Measurements from ENCODE around the gene SMIM14.
"Not testable (repeated sequence)": the region's sequence is repeated elsewhere in the genome, so short reads cannot be mapped to it uniquely, and the experiment has no call there.

The SMIM14 gene

GRCh38 chr4:39642885-39643552 lies 4.4 kb upstream of the SMIM14 start:
- DNase-seq: no peak

GRCh38 chr4:39641451-39641850 lies 2.8 kb upstream of the SMIM14 start:
- no peak for DNase-seq

- DNase-seq: peak; percentile 25
Measured at GRCh38 chr4:39637586-39638353, 895 bp downstream of the SMIM14 start.

GRCh38 chr4:39637221-39637585 lies 1.5 kb downstream of the SMIM14 start:
- no peak for DNase-seq

GRCh38 chr4:39636531-39637184 lies 2.0 kb downstream of the SMIM14 start:
- no peak for DNase-seq

- DNase-seq: no peak
Measured at GRCh38 chr4:39635023-39635422, 3.6 kb downstream of the SMIM14 start.

GRCh38 chr4:39631700-39632079 lies 7.0 kb downstream of the SMIM14 start:
- no peak for DNase-seq

- DNase-seq: no peak
Measured at GRCh38 chr4:39627413-39627812, 11.3 kb downstream of the SMIM14 start.

- DNase-seq: no peak
Measured at GRCh38 chr4:39626913-39627312, 11.8 kb downstream of the SMIM14 start.

GRCh38 chr4:39626261-39626660 lies 12.4 kb downstream of the SMIM14 start:
- no peak for DNase-seq

- DNase-seq: no peak
Measured at GRCh38 chr4:39621582-39621981, 17.1 kb downstream of the SMIM14 start.

- no peak for DNase-seq
Measured at GRCh38 chr4:39620551-39621313, 17.9 kb downstream of the SMIM14 start.

- DNase-seq: no peak
Measured at GRCh38 chr4:39617534-39617933, 21.1 kb downstream of the SMIM14 start.

- DNase-seq: no peak
Measured at GRCh38 chr4:39616651-39617050, 22.0 kb downstream of the SMIM14 start.

- not testable (repeated sequence) for DNase-seq
Measured at GRCh38 chr4:39616112-39616511, 22.6 kb downstream of the SMIM14 start.

GRCh38 chr4:39614487-39615162 lies 24.0 kb downstream of the SMIM14 start:
- DNase-seq: no peak

GRCh38 chr4:39613093-39613656 lies 25.5 kb downstream of the SMIM14 start:
- no peak for DNase-seq

GRCh38 chr4:39609454-39609931 lies 29.2 kb downstream of the SMIM14 start:
- DNase-seq: no peak

GRCh38 chr4:39608451-39608850 lies 30.2 kb downstream of the SMIM14 start:
- no peak for DNase-seq

- no peak for DNase-seq
Measured at GRCh38 chr4:39606747-39607146, 31.9 kb downstream of the SMIM14 start.

- no peak for DNase-seq
Measured at GRCh38 chr4:39597695-39598381, 40.8 kb downstream of the SMIM14 start.

- DNase-seq: no peak
Measured at GRCh38 chr4:39596971-39597370, 41.7 kb downstream of the SMIM14 start.
